Natural killer cell (primary cell): ENCODE measurements around the gene SORCS2. TPM values are rescaled to one million over a fixed set of nuclear protein-coding genes. Genes with fewer than 3 reads are reported as not detected.

Experiments used
- ATAC-seq, 3 donors: fragments of 150-1000 bp in 2 of 3; fragments of 200-7000 bp in 1 of 3; cut with Tn5 transposase; 1 replicate in 1 of 3; 2 replicates in 2 of 3; pipeline ENCODE4 v1.10.0; 2021; ENCODE audit warnings: mild to moderate bottlenecking in 2 of 3, moderate library complexity in 2 of 3
- DNase-seq, 2 donors: peaks; one replicate each; pipeline versions ENCODE4 v3.0.0 to v3.0.0-alpha.2; 2013 to 2021; ENCODE audit warnings: mixed read lengths in 1 of 2
- H3K27ac ChIP-seq: one replicate; pipeline ENCODE4 v1.5.1; 2013; ENCODE audit warnings: mild to moderate bottlenecking, low read length
- H3K27me3 ChIP-seq: one replicate; pipeline ENCODE4 v1.6.1; 2013; ENCODE audit warnings: low read length; ENCODE audit not compliant: control insufficient read depth, insufficient read depth
- H3K36me3 ChIP-seq: one replicate; pipeline ENCODE4 v1.6.1; 2013; ENCODE audit warnings: low read length; ENCODE audit not compliant: control insufficient read depth, insufficient read depth
- H3K4me1 ChIP-seq: one replicate; pipeline ENCODE4 v1.6.1; 2013; ENCODE audit warnings: low read length; ENCODE audit not compliant: control insufficient read depth, insufficient read depth
- H3K4me3 ChIP-seq: one replicate; pipeline ENCODE4 v1.5.1; 2013; ENCODE audit warnings: low read length
- H3K9me3 ChIP-seq: one replicate; pipeline ENCODE4 v1.6.1; 2013; ENCODE audit warnings: low read length; ENCODE audit not compliant: control insufficient read depth, insufficient read depth
- H3K27ac Mint-ChIP-seq, 2 donors: one replicate each; pipeline ENCODE4 v1.8.0; 2022; ENCODE audit warnings: mild to moderate bottlenecking in 2 of 2, mixed read lengths in 2 of 2, moderate library complexity in 1 of 2
- H3K27me3 Mint-ChIP-seq, 2 donors: one replicate each; pipeline ENCODE4 v1.8.0; 2022; ENCODE audit warnings: low read depth in 2 of 2, mixed read lengths in 2 of 2
- H3K36me3 Mint-ChIP-seq: one replicate; pipeline ENCODE4 v1.8.0; 2022; ENCODE audit warnings: mixed read lengths
- H3K4me1 Mint-ChIP-seq, 2 donors: one replicate each; pipeline ENCODE4 v1.8.0; 2022; ENCODE audit warnings: mixed read lengths in 2 of 2
- H3K4me3 Mint-ChIP-seq: one replicate; pipeline ENCODE4 v1.8.0; 2022; ENCODE audit warnings: mild to moderate bottlenecking, moderate library complexity, mixed read lengths
- H3K9me3 Mint-ChIP-seq, 2 donors: one replicate each; pipeline ENCODE4 v1.8.0; 2022; ENCODE audit warnings: mixed read lengths in 2 of 2
- WGBS: methylation state at CpG from one replicate; pipeline ENCODE4 v1.1.7; 2013; ENCODE audit warnings: missing lambda C conversion rate; ENCODE audit not compliant: insufficient coverage; 5-methylcytosine and 5-hydroxymethylcytosine counted together
- intact Hi-C: fragments of 100-400 bp; cut with micrococcal nuclease; formaldehyde crosslinking; loops from one replicate; pipeline ENCODE4 v1.14.2; 2022
- total RNA-seq, 4 donors: library from RNA; stranded (reverse); fragments of 120-200 nt in 1 of 4; gene quantifications; one replicate each; pipeline versions ENCODE4 v1.2.3 to v1.2.4, GENCODE V29; 2013 to 2022
- TF ChIP-seq, protein P1 (sequence below): fragments of 200-600 bp; IDR thresholded peaks from one replicate; pipeline ENCODE4 v1.8.0; 2022; ENCODE audit warnings: antibody characterized with exemption

SORCS2 gene
- total RNA-seq, 3 donors from 2014 or later (not counting 1 experiment from before 2014, with no cell fraction given): 1.2 to 2.5 (median 1.4) TPM

DNA sequence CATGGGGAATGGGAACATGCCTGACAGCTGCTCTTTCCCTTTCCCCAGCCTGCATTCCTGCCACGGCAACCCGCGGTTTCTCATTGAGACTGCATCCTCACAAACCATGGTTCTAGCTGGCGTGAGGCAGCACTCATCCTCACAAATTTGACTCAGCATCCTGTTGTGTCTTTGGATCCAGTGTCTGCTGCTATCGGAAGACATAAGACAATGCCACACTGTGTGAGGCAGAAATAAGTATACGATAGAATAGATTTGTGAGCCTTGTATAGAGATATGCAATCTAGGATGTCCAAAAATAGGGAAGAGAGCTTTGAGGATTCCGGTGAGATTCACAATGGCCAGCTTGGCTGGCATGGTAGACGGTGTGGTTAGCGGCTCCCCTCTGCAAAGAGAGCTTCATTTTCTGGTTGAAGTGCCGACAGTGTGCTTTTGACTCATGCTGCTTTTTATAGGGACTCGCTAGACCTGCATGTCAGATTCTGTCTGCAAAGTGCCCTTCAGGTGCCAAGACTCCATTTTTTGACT, 403.7 kb downstream of the SORCS2 start:
- Mint-ChIP-seq H3K27me3 (peaks cover 18 to 24% of the 10 kb centered on the region in 2 donors), H3K9me3 (no peaks in the 10 kb centered on the region), H3K27ac (no peak overlapping the region), H3K36me3 (no peaks in the 10 kb centered on the region), H3K4me1 (peaks cover 7 to 20% of the 10 kb centered on the region in 2 donors), H3K4me3 (no peak overlapping the region)
- DNase-seq (no peak), ATAC-seq (no peak)
- Histone ChIP-seq H3K27me3 (peaks cover 4% of the 10 kb centered on the region), H3K4me1 (peaks cover 5% of the 10 kb centered on the region), H3K27ac (no peak overlapping the region), H3K9me3 (no peaks in the 10 kb centered on the region), H3K36me3 (no peaks in the 10 kb centered on the region), H3K4me3 (no peak overlapping the region)
- intact Hi-C loops: no loop called here
- TF ChIP-seq, protein P1, sequence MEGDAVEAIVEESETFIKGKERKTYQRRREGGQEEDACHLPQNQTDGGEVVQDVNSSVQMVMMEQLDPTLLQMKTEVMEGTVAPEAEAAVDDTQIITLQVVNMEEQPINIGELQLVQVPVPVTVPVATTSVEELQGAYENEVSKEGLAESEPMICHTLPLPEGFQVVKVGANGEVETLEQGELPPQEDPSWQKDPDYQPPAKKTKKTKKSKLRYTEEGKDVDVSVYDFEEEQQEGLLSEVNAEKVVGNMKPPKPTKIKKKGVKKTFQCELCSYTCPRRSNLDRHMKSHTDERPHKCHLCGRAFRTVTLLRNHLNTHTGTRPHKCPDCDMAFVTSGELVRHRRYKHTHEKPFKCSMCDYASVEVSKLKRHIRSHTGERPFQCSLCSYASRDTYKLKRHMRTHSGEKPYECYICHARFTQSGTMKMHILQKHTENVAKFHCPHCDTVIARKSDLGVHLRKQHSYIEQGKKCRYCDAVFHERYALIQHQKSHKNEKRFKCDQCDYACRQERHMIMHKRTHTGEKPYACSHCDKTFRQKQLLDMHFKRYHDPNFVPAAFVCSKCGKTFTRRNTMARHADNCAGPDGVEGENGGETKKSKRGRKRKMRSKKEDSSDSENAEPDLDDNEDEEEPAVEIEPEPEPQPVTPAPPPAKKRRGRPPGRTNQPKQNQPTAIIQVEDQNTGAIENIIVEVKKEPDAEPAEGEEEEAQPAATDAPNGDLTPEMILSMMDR: no peak
- WGBS: 74% methylated on average over 11 of the region's 11 CpGs

DNA sequence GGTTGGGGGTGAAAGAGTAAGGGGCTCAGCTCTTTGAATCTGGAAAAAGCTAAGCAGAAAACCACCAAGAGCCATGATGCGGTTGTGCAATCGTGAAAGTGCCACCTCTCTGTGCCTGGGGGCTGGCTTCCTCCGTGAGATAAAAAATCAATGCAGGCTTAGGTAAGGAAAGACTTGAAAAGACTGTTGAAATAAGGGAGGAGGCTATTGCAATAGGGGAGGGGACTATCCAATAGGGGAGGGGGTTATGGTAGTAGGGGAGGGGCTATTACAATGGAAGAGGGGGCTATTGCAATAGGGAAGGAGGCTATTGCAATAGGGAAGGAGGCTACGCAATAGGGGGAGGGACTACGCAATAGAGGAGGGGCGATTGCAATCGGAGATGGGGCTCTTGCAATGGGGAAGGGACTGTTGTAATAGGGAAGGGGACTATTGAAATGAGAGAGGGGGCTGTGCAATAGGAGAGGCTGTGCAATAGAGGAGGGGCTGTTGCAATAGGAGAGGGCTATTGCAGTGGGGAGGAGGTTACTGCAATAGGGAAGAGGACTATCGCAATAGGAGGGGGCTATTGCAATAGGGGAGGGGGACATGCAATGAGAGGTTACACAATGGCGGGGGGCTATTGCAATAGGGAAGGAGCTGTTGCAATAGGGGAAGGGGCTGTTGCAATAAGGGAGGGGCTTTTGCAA, 404.7 kb downstream of the SORCS2 start:
- Mint-ChIP-seq H3K27ac (no peak overlapping the region), H3K4me3 (no peak overlapping the region), H3K9me3 (no peaks in the 10 kb centered on the region), H3K36me3 (no peaks in the 10 kb centered on the region), H3K4me1 (peaks cover 7 to 20% of the 10 kb centered on the region in 2 donors), H3K27me3 (peaks cover 18 to 24% of the 10 kb centered on the region in 2 donors)
- Histone ChIP-seq H3K27ac (no peak overlapping the region), H3K9me3 (no peaks in the 10 kb centered on the region), H3K27me3 (peaks cover 4% of the 10 kb centered on the region), H3K4me1 (peaks cover 5% of the 10 kb centered on the region), H3K36me3 (no peaks in the 10 kb centered on the region), H3K4me3 (no peak overlapping the region)
- DNase-seq (no peak), ATAC-seq (no peak)
- TF ChIP-seq, protein P1: no peak
- WGBS: 60% methylated on average over 9 of the region's 9 CpGs
- intact Hi-C loops: no loop called here

DNA sequence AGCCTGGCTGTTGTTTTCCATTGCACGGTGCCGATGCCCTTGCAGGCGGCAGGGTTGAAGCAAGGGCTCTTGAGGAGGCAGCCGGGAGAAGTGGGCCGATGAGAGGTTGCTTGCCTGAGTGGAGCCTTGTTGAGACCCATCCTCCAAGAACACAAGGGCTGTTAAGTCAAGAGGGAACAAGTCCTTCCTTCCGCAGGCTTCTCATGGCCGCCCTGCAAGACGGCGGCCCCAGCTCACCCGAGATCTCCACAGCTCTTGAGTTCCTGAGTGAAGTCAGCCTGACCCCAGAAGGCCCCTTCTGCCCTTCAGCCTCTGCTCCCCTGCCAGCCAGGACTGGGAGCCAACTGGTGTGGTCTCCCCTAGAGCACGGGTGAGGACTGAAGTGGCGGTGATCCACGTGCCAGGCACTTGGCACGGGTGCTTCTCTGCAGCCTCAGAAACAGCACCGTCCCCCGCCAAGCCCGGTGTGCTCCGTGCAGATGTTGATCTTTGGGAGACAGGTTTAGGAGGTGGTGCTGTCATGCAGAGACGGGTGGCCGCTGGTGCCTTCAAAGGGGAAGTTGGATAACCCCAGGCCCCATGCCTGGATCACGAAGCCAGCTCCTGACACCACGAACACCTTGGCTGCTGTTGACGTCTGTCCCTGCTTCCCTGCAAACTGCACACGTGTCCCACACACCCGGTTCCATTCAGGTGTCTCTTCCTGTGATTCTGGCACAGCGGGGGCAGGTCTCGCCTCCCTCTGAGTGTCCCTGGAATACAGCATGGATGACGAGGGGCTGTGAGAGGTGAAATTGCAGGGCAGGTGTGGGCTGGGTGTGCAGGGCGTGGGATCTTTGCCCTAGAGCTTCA, 406.8 kb downstream of the SORCS2 start:
- Mint-ChIP-seq H3K27me3 (peaks cover 18 to 24% of the 10 kb centered on the region in 2 donors), H3K4me1 (peaks cover 7 to 28% of the 10 kb centered on the region in 2 donors), H3K36me3 (no peaks in the 10 kb centered on the region), H3K9me3 (no peaks in the 10 kb centered on the region), H3K27ac (no peak overlapping the region), H3K4me3 (no peak overlapping the region)
- TF ChIP-seq, protein P1: no peak
- no peak for DNase-seq
- Histone ChIP-seq H3K4me1 (peaks cover 5% of the 10 kb centered on the region), H3K27ac (no peak overlapping the region), H3K36me3 (no peaks in the 10 kb centered on the region), H3K27me3 (peaks cover 4% of the 10 kb centered on the region), H3K4me3 (no peak overlapping the region), H3K9me3 (no peaks in the 10 kb centered on the region)
- intact Hi-C loops: no loop called here
- WGBS: 84% methylated on average over 29 of the region's 29 CpGs
- ATAC-seq: no peak
